Sigmoid colon (tissue), 7 donors: ENCODE results near the gene CBL. TPM values are rescaled to one million over a fixed set of nuclear protein-coding genes. Genes with fewer than 3 reads are reported as not detected.
"Not testable (repeated sequence)": the region's sequence is repeated elsewhere in the genome, so short reads cannot be mapped to it uniquely, and the experiment has no call there.

Experiments
- DNase-seq: peaks from one replicate; pipeline ENCODE4 v3.0.0-alpha.2; 2019
- H3K27ac ChIP-seq, 4 donors: fragments of 200-600 bp; sonication (generic); one replicate each; pipeline ENCODE4 v1.5.1; 2016 to 2019; ENCODE audit warnings: mild to moderate bottlenecking in 1 of 4
- H3K27me3 ChIP-seq, 3 donors: fragments of 200-600 bp; sonication (generic); one replicate each; pipeline ENCODE4 v1.5.1; 2019; ENCODE audit warnings: mild to moderate bottlenecking in 1 of 3
- H3K36me3 ChIP-seq, 4 donors: fragments of 200-600 bp; sonication (generic); one replicate each; pipeline ENCODE4 v1.5.1; 2016 to 2019
- H3K4me1 ChIP-seq, 4 donors: fragments of 200-600 bp; sonication (generic); one replicate each; pipeline ENCODE4 v1.5.1; 2017 to 2019
- H3K4me3 ChIP-seq, 4 donors: fragments of 200-600 bp; sonication (generic); one replicate each; pipeline ENCODE4 v1.5.1; 2017 to 2019; ENCODE audit warnings: mild to moderate bottlenecking in 2 of 4, moderate library complexity in 1 of 4
- H3K9me3 ChIP-seq, 4 donors: fragments of 200-600 bp in 3 of 4; sonication (generic) in 3 of 4; one replicate each; pipeline versions ENCODE4 v1.5.1 to v1.6.1; 2013 to 2019
- CTCF ChIP-seq, 4 experiments: fragments of 450-650 bp in 3 of 4; fragments of 200-600 bp in 1 of 4; IDR thresholded peaks; one replicate each; pipeline ENCODE4 v1.5.1; 2016 to 2019; ENCODE audit warnings: antibody characterized with exemption in 4 of 4, mild to moderate bottlenecking in 3 of 4, moderate library complexity in 2 of 4
- EP300 ChIP-seq, 4 donors: sonication (generic); formaldehyde crosslinking; IDR thresholded peaks; one replicate each; pipeline ENCODE4 v1.6.1; 2017; ENCODE audit warnings: antibody characterized with exemption in 4 of 4
- POLR2A ChIP-seq, 2 donors: fragments of 450-650 bp; IDR thresholded peaks; one replicate each; pipeline ENCODE4 v1.6.1; 2016; ENCODE audit warnings: antibody characterized with exemption in 2 of 2, mild to moderate bottlenecking in 2 of 2, moderate library complexity in 2 of 2
- POLR2AphosphoS5 ChIP-seq, 4 donors: sonication (generic); formaldehyde crosslinking; IDR thresholded peaks; one replicate each; pipeline ENCODE4 v1.6.1; 2017; ENCODE audit warnings: antibody characterized with exemption in 4 of 4
- WGBS, 2 donors: extraction: QIAGEN DNeasy Blood & Tissue Kit; methylation state at CpG; one replicate each; pipeline ENCODE4 v1.1.7; 2013; 5-methylcytosine and 5-hydroxymethylcytosine counted together
- intact Hi-C: fragments of 100-400 bp; cut with DNase I; formaldehyde crosslinking; loops from one replicate; pipeline ENCODE4 v1.15.1; 2023
- polyA plus RNA-seq, 3 donors: library from polyadenylated mRNA; stranded (reverse); fragments of 200-250 nt; gene quantifications; one replicate each; pipeline ENCODE4 v1.2.3, GENCODE V29; 2013
- total RNA-seq, 4 donors: library from RNA; depleted of rRNA; stranded (reverse); fragments of >200 nt; gene quantifications; one replicate each; pipeline ENCODE4 v1.1.0, GENCODE V29; 2016
- donor health status: healthy with polysubstance abuse.
- donor health status: Bipolar disorder and iron deficiency.
- donor health status: healthy.

Gene CBL
- total and polyA plus RNA-seq, 7 donors = 1.8 to 17.7 (median 11.8) TPM

GRCh38 chr11:119180729-119181676 is 25.1 kb upstream of the CBL start:
- Histone ChIP-seq H3K36me3 (peaks cover 0 to 63% (median 12%) of the 10 kb centered on the region in 4 donors), H3K27me3 (peaks cover 0 to 3% (median 0%) of the 10 kb centered on the region in 3 donors), H3K9me3 (no peaks in the 10 kb centered on the region), H3K4me1 (no peaks in the 10 kb centered on the region), H3K4me3 (no peak overlapping the region), H3K27ac (no peak overlapping the region)
- intact Hi-C loops = no loop called here
- 89 to 93% methylated on average over 6 of the region's 6 CpGs for WGBS, 2 donors
- TF ChIP-seq CTCF (IDR thresholded peaks at IDR 0.05) (no peak), POLR2A (IDR thresholded peaks at IDR 0.05) (no peak), EP300 (IDR thresholded peaks at IDR 0.05) (no peak), POLR2AphosphoS5 (IDR thresholded peaks at IDR 0.05) (no peak)
- no peak for DNase-seq

GRCh38 chr11:119181677-119182412 is 24.3 kb upstream of the CBL start:
- TF ChIP-seq POLR2AphosphoS5 (IDR thresholded peaks at IDR 0.05) (no peak), POLR2A (IDR thresholded peaks at IDR 0.05) (no peak), CTCF (IDR thresholded peaks at IDR 0.05) (no peak), EP300 (IDR thresholded peaks at IDR 0.05) (no peak)
- intact Hi-C loops = no loop called here
- WGBS, 2 donors = 86 to 89% methylated on average over 17 of the region's 17 CpGs
- Histone ChIP-seq H3K9me3 (no peaks in the 10 kb centered on the region), H3K36me3 (peaks cover 0 to 54% (median 11%) of the 10 kb centered on the region in 4 donors), H3K4me1 (no peaks in the 10 kb centered on the region), H3K27me3 (peaks cover 0 to 11% (median 0%) of the 10 kb centered on the region in 3 donors), H3K27ac (no peak overlapping the region), H3K4me3 (no peak overlapping the region)
- no peak for DNase-seq

GRCh38 chr11:119184399-119184798 is 21.7 kb upstream of the CBL start:
- H3K36me3 ChIP-seq = peaks cover 0 to 37% (median 6%) of the 10 kb centered on the region in 4 donors
- H3K4me3 ChIP-seq, H3K27ac ChIP-seq, H3K9me3 ChIP-seq, intact Hi-C loops, H3K4me1 ChIP-seq, DNase-seq: not testable (repeated sequence)
- peaks cover 0 to 20% (median 3%) of the 10 kb centered on the region in 3 donors for H3K27me3 ChIP-seq
- 59 to 77% methylated on average over 9 of the region's 9 CpGs for WGBS, 2 donors

GRCh38 chr11:119185981-119186634 is 20.0 kb upstream of the CBL start:
- H3K36me3 ChIP-seq = peaks cover 0 to 20% (median 0%) of the 10 kb centered on the region in 4 donors
- intact Hi-C loops = no loop called here
- no peaks in the 10 kb centered on the region for H3K9me3 ChIP-seq
- DNase-seq = no peak
- no peak overlapping the region for H3K4me3 ChIP-seq
- H3K4me1 ChIP-seq = no peaks in the 10 kb centered on the region
- WGBS, 2 donors = 13 to 58% methylated on average over 15 of the region's 15 CpGs
- TF ChIP-seq CTCF (IDR thresholded peaks at IDR 0.05) = no peak
- TF ChIP-seq EP300 (IDR thresholded peaks at IDR 0.05) = no peak
- TF ChIP-seq POLR2AphosphoS5 (IDR thresholded peaks at IDR 0.05) = no peak
- TF ChIP-seq POLR2A (IDR thresholded peaks at IDR 0.05) = no peak
- H3K27ac ChIP-seq = no peak overlapping the region
- peaks cover 0 to 20% (median 3%) of the 10 kb centered on the region in 3 donors for H3K27me3 ChIP-seq
